Panc1 (cell line): ENCODE results near the gene RPS16. TPM values are rescaled to one million over a fixed set of nuclear protein-coding genes. Genes with fewer than 3 reads are reported as not detected.

Experiments
- ATAC-seq: fragments of 200-7000 bp; cut with Tn5 transposase; 2 replicates; pipeline ENCODE4 v1.9.1; 2020; ENCODE audit warnings: mild to moderate bottlenecking, moderate library complexity
- BruUV-seq: library from RNA; stranded (reverse); fragments of 400-500 nt; replicated peaks from 2 replicates; lab custom pipeline; 2021; lab: Mats Ljungman, UMichigan
- CTCF ChIA-PET: fragments of 300-600 bp; sonication (Branson Sonifier 250); formaldehyde crosslinking; loops from one replicate; lab custom pipeline; 2022; ENCODE audit warnings: antibody characterized with exemption; lab: Charles Lee
- POLR2A ChIA-PET: fragments of 300-600 bp; sonication (Branson Sonifier 250); formaldehyde crosslinking; loops from one replicate; lab custom pipeline; 2022; ENCODE audit warnings: antibody characterized with exemption; lab: Charles Lee
- DNase-seq: peaks from one replicate; pipeline ENCODE4 v3.0.0-alpha.2; 2010; ENCODE audit warnings: low read depth, low spot score
- H3K27ac ChIP-seq: 2 replicates; pipeline ENCODE4 v1.5.1; 2011; ENCODE audit warnings: mild to moderate bottlenecking, low read length, inconsistent platforms
- H3K27me3 ChIP-seq: fragments of 200-500 bp; sonication (Bioruptor generic); 2 replicates; pipeline ENCODE4 v1.6.0; 2014; ENCODE audit warnings: low read length, inconsistent platforms; ENCODE audit not compliant: control insufficient read depth, insufficient read depth
- H3K36me3 ChIP-seq: fragments of 200-500 bp; sonication (Bioruptor generic); 2 replicates; pipeline ENCODE4 v1.5.1; 2014; ENCODE audit warnings: inconsistent platforms, mild to moderate bottlenecking, low read length, moderate library complexity; ENCODE audit not compliant: control insufficient read depth, insufficient read depth
- H3K4me1 ChIP-seq: 2 replicates; pipeline ENCODE4 v1.5.1; 2011; ENCODE audit warnings: inconsistent platforms, mild to moderate bottlenecking, low read length, moderate library complexity; ENCODE audit not compliant: control insufficient read depth, insufficient read depth
- H3K4me3 ChIP-seq, 2 experiments: 2 replicates each; pipeline ENCODE4 v1.5.1; 2011 to 2012; ENCODE audit warnings: low read depth in 2 of 2, low read length in 2 of 2, mild to moderate bottlenecking in 2 of 2, inconsistent platforms in 1 of 2, moderate library complexity in 1 of 2
- H3K9me3 ChIP-seq: fragments of 200-500 bp; sonication (Bioruptor generic); 2 replicates; pipeline ENCODE4 v1.5.1; 2014; ENCODE audit warnings: low read depth, mild to moderate bottlenecking, inconsistent platforms, low read length, moderate library complexity; ENCODE audit not compliant: control insufficient read depth, insufficient read depth
- CTCF ChIP-seq: fragments of 450-650 bp; IDR thresholded peaks from 2 replicates; pipeline ENCODE4 v1.5.1; 2017; ENCODE audit warnings: mild to moderate bottlenecking
- POLR2AphosphoS5 ChIP-seq: IDR thresholded peaks from 2 replicates; pipeline ENCODE4 v1.6.1; 2012; ENCODE audit warnings: mild to moderate bottlenecking, low read depth, low read length, moderate library complexity
- REST ChIP-seq, 2 experiments: IDR thresholded peaks; 2 replicates each; pipeline ENCODE4 v1.6.1; 2011 to 2012; ENCODE audit warnings: low read depth in 2 of 2, control low read depth in 1 of 2, low read length in 1 of 2, mild to moderate bottlenecking in 1 of 2, moderate library complexity in 1 of 2; ENCODE audit not compliant: insufficient read depth in 1 of 2
- SIN3A ChIP-seq: IDR thresholded peaks from 2 replicates; pipeline ENCODE4 v1.6.1; 2012; ENCODE audit warnings: low read depth, mild to moderate bottlenecking, low read length, moderate library complexity, borderline replicate concordance; ENCODE audit not compliant: insufficient read depth
- TCF7L2 ChIP-seq: IDR thresholded peaks from 2 replicates; pipeline ENCODE4 v1.6.1; 2011; ENCODE audit warnings: mild to moderate bottlenecking, low read depth, low read length, inconsistent platforms
- in situ Hi-C: cut with HindIII; loops from 2 replicates; pipeline ENCODE4 v1.10.0; 2016; ENCODE audit warnings: low sequenced_read_pairs, low pct_unique_long_range_greater_than_20kb
- intact Hi-C: fragments of 100-400 bp; cut with micrococcal nuclease; formaldehyde crosslinking; loops from one replicate; pipeline ENCODE4 v1.10.0; 2022; ENCODE audit not compliant: unreplicated experiment
- total RNA-seq: library from RNA; stranded (reverse); gene quantifications from one replicate; pipeline ENCODE4 v1.2.1, GENCODE V29; 2021; ENCODE audit not compliant: unreplicated experiment

The RPS16 gene
- total RNA-seq, 1 experiment from 2014 or later, result 27,832 TPM

- ATAC-seq, result no peak
Measured at GRCh38 chr19:39417463-39418181, 18.1 kb downstream of the RPS16 start.

More at GRCh38 chr19:39417463-39418181, 18.1 kb downstream of the RPS16 start:
- H3K27me3 ChIP-seq, result no peaks in the 10 kb centered on the region
- H3K4me1 ChIP-seq, result peaks cover 26% of the 10 kb centered on the region
- TF ChIP-seq TCF7L2 (no peak), SIN3A (no peak), POLR2AphosphoS5 (no peak), REST (IDR thresholded peaks at IDR 0.05; ENCODE audit: insufficient read depth in 1 of 2, low read depth in 2 of 2, low read length in 1 of 2) (no peak), CTCF (no peak)
- no peak overlapping the region for H3K27ac ChIP-seq
- CTCF ChIA-PET, result interaction anchor here (0.6 to 6.8 kb wide), 8 partner anchors 9 to 85 kb away, joined by 3 to 147 read pairs (median 10); partner anchors contain the start of genes RPS16 and SAMD4B
- POLR2A ChIA-PET, result interaction anchor here (0.6 to 8.9 kb wide), 12 partner anchors 10 to 737 kb away, joined by 3 to 230 read pairs (median 5); partner anchors contain the start of genes MED29, PAF1, RPS16 and SUPT5H
- no peaks in the 10 kb centered on the region for H3K9me3 ChIP-seq
- DNase-seq, result no peak
- peaks cover 53% of the 10 kb centered on the region for H3K36me3 ChIP-seq
- no TSS peak for BruUV-seq
- no peak overlapping the region for H3K4me3 ChIP-seq
- intact Hi-C loops (loop anchor here (10.0 kb wide), 1 partner anchor 443 kb away; the partner anchor contains the start of gene FBXO17), in situ Hi-C loops (no loop called here)
